ENCODE data around the gene PYGM. TPM values are rescaled to one million over a fixed set of nuclear protein-coding genes. Genes with fewer than 3 reads are reported as not detected.

The PYGM gene
- total and polyA plus RNA-seq, 2 of the 13 experiments (the other 11 are each of a cell fraction or from before 2014, with no cell fraction given): 0.11 to 0.12 TPM

DNA sequence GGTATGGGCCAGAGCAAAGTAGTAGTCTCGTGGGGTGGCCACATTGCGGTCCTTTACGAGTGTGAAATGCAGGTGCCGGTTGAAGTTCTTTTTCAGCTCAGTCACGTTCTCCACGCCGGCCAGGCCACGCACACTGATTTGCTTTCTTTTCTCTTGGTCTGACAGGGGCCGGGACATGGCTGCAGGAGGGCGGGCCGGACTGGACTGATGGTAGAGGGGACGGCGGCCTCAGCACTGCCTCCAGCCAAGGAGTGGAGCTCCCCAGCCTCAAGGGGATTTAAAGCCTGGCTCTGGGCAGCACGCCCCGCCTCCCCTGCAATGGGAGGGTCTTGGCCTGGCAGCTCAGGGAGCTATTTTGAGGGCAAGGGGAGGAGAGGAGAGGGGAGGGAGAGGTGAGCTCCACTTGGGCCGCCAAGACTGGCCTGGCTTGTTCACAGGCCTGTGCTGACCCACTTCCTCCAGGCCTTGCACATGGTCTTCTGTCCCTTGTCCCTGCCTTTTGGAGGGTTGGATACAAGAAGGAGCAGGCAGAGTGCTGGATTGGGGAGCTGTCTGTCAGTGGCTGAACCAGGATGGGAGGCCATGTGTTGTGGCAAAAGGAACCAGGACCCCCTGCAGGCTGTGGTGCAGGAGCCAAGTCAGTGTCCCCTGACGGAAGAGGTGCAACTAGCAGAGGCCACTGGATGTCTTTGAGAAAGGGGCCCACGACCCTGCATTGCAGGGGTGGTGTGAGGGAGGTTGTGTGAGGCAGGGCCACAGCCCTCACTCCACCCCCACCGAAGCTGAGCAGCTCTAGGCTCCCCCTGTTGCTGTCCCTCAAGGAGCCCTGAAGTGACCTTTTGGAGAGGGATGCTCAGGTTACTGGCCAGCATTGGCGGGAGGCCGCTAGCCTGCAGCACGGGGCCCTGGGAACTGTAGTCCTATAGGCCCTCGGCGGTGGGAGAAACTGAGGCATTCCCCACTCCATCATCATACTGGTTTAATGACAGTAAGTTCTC, at the start of gene PYGM (continued):
- TF ChIP-seq, protein P1, sequence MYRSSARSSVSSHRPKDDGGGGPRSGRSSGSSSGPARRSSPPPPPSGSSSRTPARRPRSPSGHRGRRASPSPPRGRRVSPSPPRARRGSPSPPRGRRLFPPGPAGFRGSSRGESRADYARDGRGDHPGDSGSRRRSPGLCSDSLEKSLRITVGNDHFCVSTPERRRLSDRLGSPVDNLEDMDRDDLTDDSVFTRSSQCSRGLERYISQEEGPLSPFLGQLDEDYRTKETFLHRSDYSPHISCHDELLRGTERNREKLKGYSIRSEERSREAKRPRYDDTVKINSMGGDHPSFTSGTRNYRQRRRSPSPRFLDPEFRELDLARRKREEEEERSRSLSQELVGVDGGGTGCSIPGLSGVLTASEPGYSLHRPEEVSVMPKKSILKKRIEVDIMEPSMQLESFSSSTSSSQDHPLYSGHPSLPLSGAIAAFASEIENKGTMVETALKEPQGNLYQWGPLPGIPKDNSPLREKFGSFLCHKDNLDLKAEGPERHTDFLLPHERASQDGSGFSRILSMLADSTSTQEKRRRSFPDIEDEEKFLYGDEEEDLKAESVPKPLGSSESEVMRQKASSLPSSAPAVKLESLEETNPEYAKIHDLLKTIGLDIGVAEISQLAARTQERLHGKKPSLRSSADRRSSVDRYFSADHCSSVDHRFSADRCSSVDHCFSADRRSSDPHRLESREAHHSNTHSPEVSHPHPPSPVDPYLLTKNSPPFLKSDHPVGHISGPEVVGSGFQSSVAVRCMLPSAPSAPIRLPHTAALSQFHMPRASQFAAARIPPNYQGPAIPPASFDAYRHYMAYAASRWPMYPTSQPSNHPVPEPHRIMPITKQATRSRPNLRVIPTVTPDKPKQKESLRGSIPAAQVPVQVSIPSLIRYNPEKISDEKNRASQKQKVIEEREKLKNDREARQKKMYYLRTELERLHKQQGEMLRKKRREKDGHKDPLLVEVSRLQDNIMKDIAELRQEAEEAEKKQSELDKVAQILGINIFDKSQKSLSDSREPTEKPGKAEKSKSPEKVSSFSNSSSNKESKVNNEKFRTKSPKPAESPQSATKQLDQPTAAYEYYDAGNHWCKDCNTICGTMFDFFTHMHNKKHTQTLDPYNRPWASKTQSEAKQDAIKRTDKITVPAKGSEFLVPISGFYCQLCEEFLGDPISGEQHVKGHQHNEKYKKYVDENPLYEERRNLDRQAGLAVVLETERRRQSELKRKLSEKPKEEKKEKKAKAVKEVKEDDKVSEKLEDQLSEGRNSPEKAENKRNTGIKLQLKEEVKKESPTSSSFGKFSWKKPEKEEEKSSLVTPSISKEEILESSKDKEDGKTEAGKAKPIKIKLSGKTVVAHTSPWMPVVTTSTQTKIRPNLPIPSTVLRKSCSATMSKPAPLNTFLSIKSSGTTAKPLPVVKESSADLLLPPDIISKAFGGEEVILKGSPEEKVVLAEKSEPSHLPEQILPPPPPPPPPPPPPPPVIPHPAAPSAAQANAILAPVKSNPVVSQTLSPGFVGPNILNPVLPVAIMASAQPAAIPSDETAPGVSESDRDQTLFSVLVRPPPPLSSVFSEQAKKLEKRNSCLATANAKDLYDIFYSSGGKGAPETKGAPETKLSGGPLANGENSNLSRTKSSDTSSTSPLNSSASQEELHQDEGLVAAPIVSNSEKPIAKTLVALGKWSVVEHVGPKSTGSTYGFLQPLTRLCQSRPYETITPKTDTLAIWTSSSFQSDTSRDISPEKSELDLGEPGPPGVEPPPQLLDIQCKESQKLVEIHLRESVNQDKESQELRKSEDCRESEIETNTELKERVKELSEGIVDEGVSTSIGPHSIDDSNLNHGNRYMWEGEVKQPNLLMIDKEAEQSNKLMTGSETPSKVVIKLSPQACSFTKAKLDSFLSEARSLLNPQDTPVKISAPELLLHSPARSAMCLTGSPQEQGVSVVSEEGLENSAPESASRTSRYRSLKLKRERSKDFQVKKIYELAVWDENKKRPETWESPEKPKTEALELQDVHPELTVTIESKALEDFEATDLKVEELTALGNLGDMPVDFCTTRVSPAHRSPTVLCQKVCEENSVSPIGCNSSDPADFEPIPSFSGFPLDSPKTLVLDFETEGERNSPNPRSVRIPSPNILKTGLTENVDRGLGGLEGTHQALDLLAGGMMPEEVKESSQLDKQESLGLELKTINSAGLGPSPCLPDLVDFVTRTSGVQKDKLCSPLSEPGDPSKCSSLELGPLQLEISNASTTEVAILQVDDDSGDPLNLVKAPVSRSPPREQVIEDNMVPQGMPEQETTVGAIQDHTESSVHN (CRISPR knock-in tag; IDR thresholded peaks at IDR 0.05): no peak
- TF ChIP-seq, protein P2, sequence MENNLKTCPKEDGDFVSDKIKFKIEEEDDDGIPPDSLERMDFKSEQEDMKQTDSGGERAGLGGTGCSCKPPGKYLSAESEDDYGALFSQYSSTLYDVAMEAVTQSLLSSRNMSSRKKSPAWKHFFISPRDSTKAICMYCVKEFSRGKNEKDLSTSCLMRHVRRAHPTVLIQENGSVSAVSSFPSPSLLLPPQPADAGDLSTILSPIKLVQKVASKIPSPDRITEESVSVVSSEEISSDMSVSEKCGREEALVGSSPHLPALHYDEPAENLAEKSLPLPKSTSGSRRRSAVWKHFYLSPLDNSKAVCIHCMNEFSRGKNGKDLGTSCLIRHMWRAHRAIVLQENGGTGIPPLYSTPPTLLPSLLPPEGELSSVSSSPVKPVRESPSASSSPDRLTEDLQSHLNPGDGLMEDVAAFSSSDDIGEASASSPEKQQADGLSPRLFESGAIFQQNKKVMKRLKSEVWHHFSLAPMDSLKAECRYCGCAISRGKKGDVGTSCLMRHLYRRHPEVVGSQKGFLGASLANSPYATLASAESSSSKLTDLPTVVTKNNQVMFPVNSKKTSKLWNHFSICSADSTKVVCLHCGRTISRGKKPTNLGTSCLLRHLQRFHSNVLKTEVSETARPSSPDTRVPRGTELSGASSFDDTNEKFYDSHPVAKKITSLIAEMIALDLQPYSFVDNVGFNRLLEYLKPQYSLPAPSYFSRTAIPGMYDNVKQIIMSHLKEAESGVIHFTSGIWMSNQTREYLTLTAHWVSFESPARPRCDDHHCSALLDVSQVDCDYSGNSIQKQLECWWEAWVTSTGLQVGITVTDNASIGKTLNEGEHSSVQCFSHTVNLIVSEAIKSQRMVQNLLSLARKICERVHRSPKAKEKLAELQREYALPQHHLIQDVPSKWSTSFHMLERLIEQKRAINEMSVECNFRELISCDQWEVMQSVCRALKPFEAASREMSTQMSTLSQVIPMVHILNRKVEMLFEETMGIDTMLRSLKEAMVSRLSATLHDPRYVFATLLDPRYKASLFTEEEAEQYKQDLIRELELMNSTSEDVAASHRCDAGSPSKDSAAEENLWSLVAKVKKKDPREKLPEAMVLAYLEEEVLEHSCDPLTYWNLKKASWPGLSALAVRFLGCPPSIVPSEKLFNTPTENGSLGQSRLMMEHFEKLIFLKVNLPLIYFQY (CRISPR knock-in tag; IDR thresholded peaks at IDR 0.05; ENCODE audit: borderline replicate concordance): no peak
- TF ChIP-seq NRL (CRISPR knock-in tag; IDR thresholded peaks at IDR 0.05; ENCODE audit: borderline replicate concordance) (0 out of 2 replicates have a peak, but pooled peaks have one; percentile 47), ZNF891 (CRISPR knock-in tag; IDR thresholded peaks at IDR 0.05) (0 out of 2 replicates have a peak, but pooled peaks have one; percentile 47), TFE3 (CRISPR knock-in tag; IDR thresholded peaks at IDR 0.05) (no peak), SMARCC2 (IDR thresholded peaks at IDR 0.05) (no peak), E2F2 (CRISPR knock-in tag; IDR thresholded peaks at IDR 0.05; ENCODE audit: borderline replicate concordance) (no peak)
- TF ChIP-seq, protein P3, sequence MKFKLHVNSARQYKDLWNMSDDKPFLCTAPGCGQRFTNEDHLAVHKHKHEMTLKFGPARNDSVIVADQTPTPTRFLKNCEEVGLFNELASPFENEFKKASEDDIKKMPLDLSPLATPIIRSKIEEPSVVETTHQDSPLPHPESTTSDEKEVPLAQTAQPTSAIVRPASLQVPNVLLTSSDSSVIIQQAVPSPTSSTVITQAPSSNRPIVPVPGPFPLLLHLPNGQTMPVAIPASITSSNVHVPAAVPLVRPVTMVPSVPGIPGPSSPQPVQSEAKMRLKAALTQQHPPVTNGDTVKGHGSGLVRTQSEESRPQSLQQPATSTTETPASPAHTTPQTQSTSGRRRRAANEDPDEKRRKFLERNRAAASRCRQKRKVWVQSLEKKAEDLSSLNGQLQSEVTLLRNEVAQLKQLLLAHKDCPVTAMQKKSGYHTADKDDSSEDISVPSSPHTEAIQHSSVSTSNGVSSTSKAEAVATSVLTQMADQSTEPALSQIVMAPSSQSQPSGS (CRISPR knock-in tag; IDR thresholded peaks at IDR 0.05): no peak

Data from HepG2 (cell line).